HG03159 (cell line): Measurements from ENCODE around the gene KIF2C.
A peak's percentile ranks its signal among the peaks of the same experiment; 100 is the strongest.
"Not testable (repeated sequence)": the region's sequence is repeated elsewhere in the genome, so short reads cannot be mapped to it uniquely, and the experiment has no call there.

ENCODE experiments used
- ATAC-seq: cut with Tn5 transposase; IDR thresholded peaks from one replicate; pipeline ENCODE4 v1.9.1; 2021; ENCODE audit warnings: mild to moderate bottlenecking, moderate library complexity; ENCODE audit not compliant: unreplicated experiment

KIF2C gene

GRCh38 chr1:44792736-44793502, 53.3 kb downstream of the KIF2C start:
- ATAC-seq = no peak

- not testable (repeated sequence) for ATAC-seq
These were observed 58.2 kb downstream of the KIF2C start for GRCh38 chr1:44797886-44798285.

GRCh38 chr1:44798481-44799365, 59.1 kb downstream of the KIF2C start:
- no peak for ATAC-seq

- peak; percentile 78 for ATAC-seq
These were observed 60.3 kb downstream of the KIF2C start, which contains the start of gene PLK3 for GRCh38 chr1:44799770-44800584. TSS of gene PLK3 (plus strand) at chr1:44800377. CDS start at chr1:44800464, 87 bp downstream.

GRCh38 chr1:44801491-44802305, 62.1 kb downstream of the KIF2C start:
- ATAC-seq = no peak

- ATAC-seq = no peak
These were observed 62.8 kb downstream of the KIF2C start for GRCh38 chr1:44802306-44803061.

GRCh38 chr1:44803062-44803311, 63.4 kb downstream of the KIF2C start:
- ATAC-seq = no peak

- ATAC-seq = no peak
These were observed 63.9 kb downstream of the KIF2C start for GRCh38 chr1:44803312-44804095.

- no peak for ATAC-seq
These were observed 65.8 kb downstream of the KIF2C start for GRCh38 chr1:44805311-44806024.

GRCh38 chr1:44806025-44806703, 66.5 kb downstream of the KIF2C start:
- ATAC-seq = no peak

GRCh38 chr1:44806704-44807363, 67.2 kb downstream of the KIF2C start, which contains the start of gene DYNLT4:
TSS of gene DYNLT4 (minus strand) at chr1:44807351. CDS start at chr1:44806668, 683 bp downstream.
- ATAC-seq = no peak

- peak; percentile 40 for ATAC-seq
These were observed 67.9 kb downstream of the KIF2C start for GRCh38 chr1:44807364-44808062.

- no peak for ATAC-seq
These were observed 68.7 kb downstream of the KIF2C start, which contains the start of gene BTBD19 for GRCh38 chr1:44808063-44808937. TSS of gene BTBD19 (plus strand) at chr1:44808523. CDS start at chr1:44808821, 298 bp downstream.

- peak; percentile 38 for ATAC-seq
These were observed 69.6 kb downstream of the KIF2C start for GRCh38 chr1:44808938-44809917.
